ENCODE measurements around the gene PRODH2.
A peak's percentile ranks its signal among the peaks of the same experiment; 100 is the strongest.
"Not testable (repeated sequence)": the region's sequence is repeated elsewhere in the genome, so short reads cannot be mapped to it uniquely, and the experiment has no call there.

PRODH2 gene

GRCh38 chr19:35780717-35781116 lies 31.9 kb downstream of the PRODH2 start:
- H3K4me3 ChIP-seq (ENCODE audit: low read length): no peak overlapping the region
- no peaks in the 10 kb centered on the region for H3K4me1 ChIP-seq (ENCODE audit: control insufficient read depth, insufficient read depth, low read length)
- H3K36me3 ChIP-seq (ENCODE audit: control insufficient read depth, insufficient read depth, low read length): no peaks in the 10 kb centered on the region
- H3K9ac ChIP-seq (ENCODE audit: low read length): no peak overlapping the region
- no peaks in the 10 kb centered on the region for H3K9me3 ChIP-seq (ENCODE audit: control insufficient read depth, low read length)
- H3K27me3 ChIP-seq (ENCODE audit: control insufficient read depth, insufficient read depth, low read length): no peaks in the 10 kb centered on the region

GRCh38 chr19:35780058-35780457 lies 32.6 kb downstream of the PRODH2 start:
- Histone ChIP-seq H3K4me3 (ENCODE audit: low read length) (no peak overlapping the region), H3K9ac (ENCODE audit: low read length) (no peak overlapping the region), H3K36me3 (ENCODE audit: control insufficient read depth, insufficient read depth, low read length) (no peaks in the 10 kb centered on the region), H3K9me3 (ENCODE audit: control insufficient read depth, low read length) (no peaks in the 10 kb centered on the region), H3K27me3 (ENCODE audit: control insufficient read depth, insufficient read depth, low read length) (no peaks in the 10 kb centered on the region), H3K4me1 (ENCODE audit: control insufficient read depth, insufficient read depth, low read length) (no peaks in the 10 kb centered on the region)

- H3K9me3 ChIP-seq (ENCODE audit: control insufficient read depth, low read length): no peaks in the 10 kb centered on the region
- no peaks in the 10 kb centered on the region for H3K36me3 ChIP-seq (ENCODE audit: control insufficient read depth, insufficient read depth, low read length)
- no peaks in the 10 kb centered on the region for H3K4me1 ChIP-seq (ENCODE audit: control insufficient read depth, insufficient read depth, low read length)
- no peaks in the 10 kb centered on the region for H3K27me3 ChIP-seq (ENCODE audit: control insufficient read depth, insufficient read depth, low read length)
- no peak overlapping the region for H3K9ac ChIP-seq (ENCODE audit: low read length)
- no peak overlapping the region for H3K4me3 ChIP-seq (ENCODE audit: low read length)
These were observed 33.6 kb downstream of the PRODH2 start for GRCh38 chr19:35779033-35779432.

GRCh38 chr19:35777961-35778360 lies 34.7 kb downstream of the PRODH2 start:
- no peaks in the 10 kb centered on the region for H3K9me3 ChIP-seq (ENCODE audit: control insufficient read depth, low read length)
- no peak overlapping the region for H3K4me3 ChIP-seq (ENCODE audit: low read length)
- H3K36me3 ChIP-seq (ENCODE audit: control insufficient read depth, insufficient read depth, low read length): no peaks in the 10 kb centered on the region
- no peak overlapping the region for H3K9ac ChIP-seq (ENCODE audit: low read length)
- no peaks in the 10 kb centered on the region for H3K4me1 ChIP-seq (ENCODE audit: control insufficient read depth, insufficient read depth, low read length)
- no peaks in the 10 kb centered on the region for H3K27me3 ChIP-seq (ENCODE audit: control insufficient read depth, insufficient read depth, low read length)

DNA sequence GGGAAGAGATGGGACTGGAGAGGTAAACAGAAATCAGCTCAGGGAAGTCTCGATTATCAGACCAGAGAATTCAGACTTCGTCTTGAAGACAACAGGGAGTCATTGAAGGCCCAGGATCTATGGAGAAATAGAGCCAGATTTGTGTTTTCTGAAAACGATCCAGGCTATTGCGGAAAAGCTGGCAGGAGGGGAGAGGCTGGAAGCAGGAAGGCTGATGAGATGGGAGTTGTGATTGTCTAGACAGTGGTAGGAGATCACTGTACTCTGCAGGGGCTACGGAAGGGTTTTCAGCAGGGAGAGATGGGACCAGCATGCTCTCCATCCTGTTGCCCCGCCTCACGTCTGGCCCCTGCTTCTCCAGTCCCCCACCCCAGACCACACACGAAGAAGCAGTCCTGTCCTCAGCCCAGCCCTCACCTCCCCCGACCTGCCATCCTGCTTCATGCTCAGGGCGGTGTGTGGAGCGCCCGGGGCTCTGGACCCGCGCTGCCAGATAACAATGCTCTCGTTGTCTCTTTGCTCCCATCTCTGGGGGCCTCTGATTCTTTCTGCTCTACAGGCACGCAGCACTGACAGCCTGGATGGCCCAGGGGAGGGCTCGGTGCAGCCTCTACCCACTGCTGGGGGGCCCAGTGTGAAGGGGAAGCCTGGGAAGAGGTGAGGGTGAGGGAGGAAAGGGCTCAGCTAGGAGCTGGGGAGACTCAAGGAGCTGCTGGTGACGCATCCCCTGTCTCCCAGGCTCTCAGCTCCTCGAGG lies 35.4 kb downstream of the PRODH2 start:
- no peaks in the 10 kb centered on the region for H3K27me3 ChIP-seq (ENCODE audit: control insufficient read depth, insufficient read depth, low read length)
- no peaks in the 10 kb centered on the region for H3K36me3 ChIP-seq (ENCODE audit: control insufficient read depth, insufficient read depth, low read length)
- H3K9me3 ChIP-seq (ENCODE audit: control insufficient read depth, low read length): no peaks in the 10 kb centered on the region
- H3K4me1 ChIP-seq (ENCODE audit: control insufficient read depth, insufficient read depth, low read length): no peaks in the 10 kb centered on the region
- no peak overlapping the region for H3K4me3 ChIP-seq (ENCODE audit: low read length)
- no peak overlapping the region for H3K9ac ChIP-seq (ENCODE audit: low read length)

DNA sequence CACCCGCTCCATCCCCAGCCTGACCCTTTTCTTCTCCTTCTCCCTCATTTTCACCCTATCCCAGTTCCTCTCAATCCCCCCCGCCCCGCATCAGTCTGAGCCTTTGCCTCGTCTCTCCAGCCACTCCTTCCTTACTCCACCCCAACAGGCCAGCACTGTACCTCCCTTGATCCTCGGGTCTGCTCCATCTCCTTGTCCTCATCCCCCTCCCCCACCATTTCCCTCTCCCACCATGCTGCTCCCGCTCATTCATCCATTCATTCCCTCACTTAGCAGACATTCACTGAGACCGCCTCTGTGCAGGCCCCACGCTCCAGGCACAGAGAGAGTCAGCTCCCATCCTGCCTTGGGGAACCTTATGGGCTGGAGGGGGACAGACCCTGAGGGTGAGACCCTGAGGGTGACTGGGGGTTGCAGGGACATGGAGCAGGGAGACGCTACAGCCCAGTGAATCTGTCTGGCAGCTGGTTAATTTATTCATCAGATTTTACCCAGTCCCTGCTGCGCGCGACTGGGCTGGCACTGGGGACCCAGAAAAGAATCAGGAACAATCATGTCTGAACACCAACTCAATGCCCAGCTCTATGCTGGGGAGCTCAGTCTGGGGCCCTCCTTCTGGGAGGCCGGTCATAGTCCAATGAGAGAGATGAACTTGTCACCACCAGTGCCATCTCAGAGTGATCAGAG lies 36.4 kb downstream of the PRODH2 start:
- Histone ChIP-seq H3K27me3 (ENCODE audit: control insufficient read depth, insufficient read depth, low read length) (no peaks in the 10 kb centered on the region), H3K4me1 (ENCODE audit: control insufficient read depth, insufficient read depth, low read length) (no peaks in the 10 kb centered on the region), H3K9ac (ENCODE audit: low read length) (peak overlapping the region; percentile 12), H3K9me3 (ENCODE audit: control insufficient read depth, low read length) (no peaks in the 10 kb centered on the region), H3K4me3 (ENCODE audit: low read length) (peak overlapping the region; percentile 9), H3K36me3 (ENCODE audit: control insufficient read depth, insufficient read depth, low read length) (no peaks in the 10 kb centered on the region)

GRCh38 chr19:35775298-35776101 lies 37.1 kb downstream of the PRODH2 start, which contains the start of gene ARHGAP33:
TSS of gene ARHGAP33 (plus strand) at chr19:35775564. CDS start at chr19:35775659, 95 bp downstream.
- no peaks in the 10 kb centered on the region for H3K4me1 ChIP-seq (ENCODE audit: control insufficient read depth, insufficient read depth, low read length)
- H3K36me3 ChIP-seq (ENCODE audit: control insufficient read depth, insufficient read depth, low read length): no peaks in the 10 kb centered on the region
- H3K4me3 ChIP-seq (ENCODE audit: low read length): peak within 1 kb of the TSS; percentile 14
- H3K9ac ChIP-seq (ENCODE audit: low read length): peak within 1 kb of the TSS; percentile 12
- H3K9me3 ChIP-seq (ENCODE audit: control insufficient read depth, low read length): no peaks in the 10 kb centered on the region
- H3K27me3 ChIP-seq (ENCODE audit: control insufficient read depth, insufficient read depth, low read length): no peaks in the 10 kb centered on the region

DNA sequence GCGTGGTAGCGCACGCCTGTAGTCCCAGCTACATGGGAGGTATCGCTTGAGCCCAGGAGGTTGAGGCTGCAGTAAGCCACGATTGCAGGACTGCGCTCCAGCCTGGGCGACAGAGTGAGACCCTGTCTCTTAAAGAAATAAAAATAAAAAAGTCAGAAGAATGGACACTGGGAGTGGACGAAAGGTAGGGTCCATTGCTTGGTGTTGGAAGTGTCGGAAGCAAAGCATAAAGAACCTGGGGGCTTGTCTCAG lies 37.7 kb downstream of the PRODH2 start:
- Histone ChIP-seq H3K27me3 (ENCODE audit: control insufficient read depth, insufficient read depth, low read length) (no peaks in the 10 kb centered on the region), H3K36me3 (ENCODE audit: control insufficient read depth, insufficient read depth, low read length) (no peaks in the 10 kb centered on the region), H3K4me1 (ENCODE audit: control insufficient read depth, insufficient read depth, low read length) (no peaks in the 10 kb centered on the region), H3K9me3 (ENCODE audit: control insufficient read depth, low read length) (no peaks in the 10 kb centered on the region), H3K9ac (ENCODE audit: low read length) (peak overlapping the region; percentile 6), H3K4me3 (ENCODE audit: low read length) (peak overlapping the region; percentile 14)

- Histone ChIP-seq H3K27me3 (ENCODE audit: control insufficient read depth, insufficient read depth, low read length) (no peaks in the 10 kb centered on the region), H3K9ac (ENCODE audit: low read length) (peak overlapping the region; percentile 6), H3K4me1 (ENCODE audit: control insufficient read depth, insufficient read depth, low read length) (no peaks in the 10 kb centered on the region), H3K9me3 (ENCODE audit: control insufficient read depth, low read length) (no peaks in the 10 kb centered on the region), H3K4me3 (ENCODE audit: low read length) (no peak overlapping the region), H3K36me3 (ENCODE audit: control insufficient read depth, insufficient read depth, low read length) (no peaks in the 10 kb centered on the region)
These were observed 38.2 kb downstream of the PRODH2 start for GRCh38 chr19:35774274-35775045.

DNA sequence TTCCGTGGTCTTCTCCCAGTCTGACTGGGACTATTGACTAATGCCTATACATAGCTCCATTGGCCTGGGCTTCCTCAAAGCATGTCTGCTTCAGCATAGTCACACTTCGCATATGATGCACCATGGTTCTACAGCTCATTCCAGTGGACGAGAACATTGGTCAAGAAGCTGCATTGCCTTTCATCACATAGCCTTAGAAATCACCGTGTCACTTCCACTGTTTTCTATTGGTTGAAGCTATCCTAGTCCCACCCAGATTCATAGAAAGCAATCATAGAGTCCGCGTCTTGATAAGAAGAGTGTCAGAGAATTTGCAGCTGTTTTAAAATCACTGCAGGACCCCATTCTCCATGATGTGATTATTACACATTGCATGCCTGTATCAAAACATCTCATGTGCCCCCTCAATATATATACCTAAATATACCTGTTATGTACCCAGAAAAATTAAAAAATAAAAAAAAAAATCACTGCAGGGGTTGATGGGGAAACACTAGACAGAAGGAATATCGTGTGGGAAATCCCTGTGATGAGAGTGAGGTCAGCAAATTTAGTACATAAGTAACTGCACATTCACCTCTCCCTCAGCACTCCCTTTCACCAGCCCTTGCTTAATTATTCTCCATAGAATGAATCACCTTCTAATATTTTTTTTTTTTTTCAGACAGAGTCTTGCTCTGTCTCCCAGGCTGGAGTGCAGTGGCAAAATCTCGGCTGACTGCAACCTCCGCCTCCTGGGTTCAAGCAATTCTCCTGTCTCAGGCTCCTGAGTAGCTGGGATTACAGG lies 39.4 kb downstream of the PRODH2 start:
- Histone ChIP-seq H3K4me1 (ENCODE audit: control insufficient read depth, insufficient read depth, low read length) (no peaks in the 10 kb centered on the region), H3K4me3 (ENCODE audit: low read length) (no peak overlapping the region), H3K9me3 (ENCODE audit: control insufficient read depth, low read length) (no peaks in the 10 kb centered on the region), H3K36me3 (ENCODE audit: control insufficient read depth, insufficient read depth, low read length) (no peaks in the 10 kb centered on the region), H3K9ac (ENCODE audit: low read length) (no peak overlapping the region), H3K27me3 (ENCODE audit: control insufficient read depth, insufficient read depth, low read length) (no peaks in the 10 kb centered on the region)

DNA sequence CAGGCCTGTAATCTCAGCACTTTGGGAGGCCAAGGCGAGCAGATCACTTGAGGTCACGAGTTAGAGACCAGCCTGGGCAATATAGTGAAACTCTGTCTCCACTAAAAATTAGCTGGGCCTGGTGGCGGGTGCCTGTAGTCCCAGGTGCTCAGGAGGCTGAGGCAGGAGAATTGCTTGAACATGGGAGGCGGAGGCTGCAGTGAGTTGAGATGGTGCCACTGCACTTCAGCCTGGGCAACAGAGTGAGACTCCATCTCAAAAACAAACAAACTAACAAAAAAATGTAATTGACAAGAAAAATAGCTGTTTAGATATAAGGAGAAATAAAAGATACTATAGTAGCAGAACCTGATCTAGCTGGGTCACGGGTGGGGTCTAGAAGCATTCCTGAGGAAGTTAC lies 40.3 kb downstream of the PRODH2 start:
- H3K27me3 ChIP-seq (ENCODE audit: control insufficient read depth, insufficient read depth, low read length); H3K9me3 ChIP-seq (ENCODE audit: control insufficient read depth, low read length); H3K36me3 ChIP-seq (ENCODE audit: control insufficient read depth, insufficient read depth, low read length); H3K4me1 ChIP-seq (ENCODE audit: control insufficient read depth, insufficient read depth, low read length); H3K9ac ChIP-seq (ENCODE audit: low read length); H3K4me3 ChIP-seq (ENCODE audit: low read length): not testable (repeated sequence)
